GM19324 (cell line): ENCODE measurements around the gene DNMT1.
"Not testable (repeated sequence)": the region's sequence is repeated elsewhere in the genome, so short reads cannot be mapped to it uniquely, and the experiment has no call there.

Experiments
- ATAC-seq: cut with Tn5 transposase; IDR thresholded peaks from one replicate; pipeline ENCODE4 v1.9.1; 2021; ENCODE audit warnings: mild to moderate bottlenecking, moderate library complexity; ENCODE audit not compliant: unreplicated experiment, low FRiP score

The DNMT1 gene

GRCh38 chr19:10194500-10195198 lies at the start of gene DNMT1:
Gene DNMT1 (minus strand): TSS chr19:10194953. CDS start chr19:10194899, 54 bp downstream.
- ATAC-seq: peak; percentile 80

GRCh38 chr19:10243606-10244005 lies 48.9 kb upstream of the DNMT1 start:
- ATAC-seq: no peak

- not testable (repeated sequence) for ATAC-seq
These were observed 47.2 kb upstream of the DNMT1 start for GRCh38 chr19:10241826-10242449.

- no peak for ATAC-seq
These were observed 43.5 kb upstream of the DNMT1 start for GRCh38 chr19:10238172-10238783.

- ATAC-seq: no peak
These were observed 42.9 kb upstream of the DNMT1 start for GRCh38 chr19:10237702-10238101.

GRCh38 chr19:10235409-10235808 lies 40.7 kb upstream of the DNMT1 start:
- not testable (repeated sequence) for ATAC-seq

GRCh38 chr19:10235003-10235402 lies 40.2 kb upstream of the DNMT1 start:
- no peak for ATAC-seq

GRCh38 chr19:10233946-10234345 lies 39.2 kb upstream of the DNMT1 start:
- ATAC-seq: no peak

GRCh38 chr19:10231612-10232228 lies 37.0 kb upstream of the DNMT1 start:
- no peak for ATAC-seq

GRCh38 chr19:10230861-10231611 lies 36.3 kb upstream of the DNMT1 start, which contains the start of gene S1PR2:
Gene S1PR2 (minus strand): TSS chr19:10231331. CDS start chr19:10224905, 6,426 bp downstream.
- peak; percentile 49 for ATAC-seq

GRCh38 chr19:10230173-10230860 lies 35.6 kb upstream of the DNMT1 start:
- peak; percentile 9 for ATAC-seq

GRCh38 chr19:10228920-10229319 lies 34.2 kb upstream of the DNMT1 start:
- no peak for ATAC-seq

- ATAC-seq: no peak
These were observed 33.6 kb upstream of the DNMT1 start for GRCh38 chr19:10228393-10228792.

GRCh38 chr19:10227026-10227971 lies 32.5 kb upstream of the DNMT1 start:
- ATAC-seq: no peak

- ATAC-seq: no peak
These were observed 31.7 kb upstream of the DNMT1 start for GRCh38 chr19:10226376-10227025.

GRCh38 chr19:10226021-10226375 lies 31.2 kb upstream of the DNMT1 start:
- no peak for ATAC-seq

- ATAC-seq: no peak
These were observed 29.6 kb upstream of the DNMT1 start for GRCh38 chr19:10224337-10224736.

GRCh38 chr19:10223488-10224213 lies 28.9 kb upstream of the DNMT1 start:
- ATAC-seq: no peak
